Peyer's patch (tissue), 4 donors: Measurements from ENCODE around the gene MICAL3.

Experiments used
- POLR2A ChIP-seq, 2 donors: fragments of 450-650 bp; IDR thresholded peaks; one replicate each; pipeline ENCODE4 v1.5.1; 2017; ENCODE audit warnings: antibody characterized with exemption in 2 of 2, mild to moderate bottlenecking in 2 of 2, moderate library complexity in 2 of 2
- TF ChIP-seq, protein P1 (sequence below), 6 experiments: fragments of 450-650 bp in 4 of 6; fragments of 200-600 bp in 2 of 6; sonication (generic) in 1 of 6; IDR thresholded peaks; one replicate each; pipeline ENCODE4 v1.5.1; 2017 to 2019; ENCODE audit warnings: antibody characterized with exemption in 6 of 6, mild to moderate bottlenecking in 3 of 6, moderate library complexity in 1 of 6

DNA sequence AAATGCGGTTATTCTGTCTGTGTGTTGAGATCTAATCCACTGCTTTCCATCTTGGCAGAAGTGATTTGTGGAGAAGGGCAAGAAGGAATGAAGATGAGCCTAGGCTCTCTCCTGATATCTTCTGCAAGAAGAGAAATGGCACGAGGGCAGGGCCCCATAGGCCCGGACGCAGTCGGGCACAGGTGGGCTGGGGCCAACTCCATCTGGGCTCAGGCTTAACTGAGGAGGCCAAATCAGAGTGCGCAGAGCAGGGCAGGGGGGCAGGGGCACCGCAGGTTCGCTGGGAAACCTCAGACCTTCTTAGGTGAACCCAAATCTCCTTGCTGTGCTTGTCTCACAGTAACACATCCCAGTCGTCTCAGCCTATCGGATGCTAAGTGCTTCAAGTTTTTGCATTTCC, 217.3 kb downstream of the MICAL3 start:
- TF ChIP-seq, protein P1, sequence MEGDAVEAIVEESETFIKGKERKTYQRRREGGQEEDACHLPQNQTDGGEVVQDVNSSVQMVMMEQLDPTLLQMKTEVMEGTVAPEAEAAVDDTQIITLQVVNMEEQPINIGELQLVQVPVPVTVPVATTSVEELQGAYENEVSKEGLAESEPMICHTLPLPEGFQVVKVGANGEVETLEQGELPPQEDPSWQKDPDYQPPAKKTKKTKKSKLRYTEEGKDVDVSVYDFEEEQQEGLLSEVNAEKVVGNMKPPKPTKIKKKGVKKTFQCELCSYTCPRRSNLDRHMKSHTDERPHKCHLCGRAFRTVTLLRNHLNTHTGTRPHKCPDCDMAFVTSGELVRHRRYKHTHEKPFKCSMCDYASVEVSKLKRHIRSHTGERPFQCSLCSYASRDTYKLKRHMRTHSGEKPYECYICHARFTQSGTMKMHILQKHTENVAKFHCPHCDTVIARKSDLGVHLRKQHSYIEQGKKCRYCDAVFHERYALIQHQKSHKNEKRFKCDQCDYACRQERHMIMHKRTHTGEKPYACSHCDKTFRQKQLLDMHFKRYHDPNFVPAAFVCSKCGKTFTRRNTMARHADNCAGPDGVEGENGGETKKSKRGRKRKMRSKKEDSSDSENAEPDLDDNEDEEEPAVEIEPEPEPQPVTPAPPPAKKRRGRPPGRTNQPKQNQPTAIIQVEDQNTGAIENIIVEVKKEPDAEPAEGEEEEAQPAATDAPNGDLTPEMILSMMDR (IDR thresholded peaks at IDR 0.05) = no peak
- no peak for TF ChIP-seq POLR2A (IDR thresholded peaks at IDR 0.05)
